ENCODE measurements around the gene ZFAND3.

- TF ChIP-seq CTCF (optimal IDR thresholded peaks at IDR 0.05 in 1 of 3, IDR thresholded peaks at IDR 0.05 in 1 of 3, conservative IDR thresholded peaks at IDR 0.05 in 1 of 3; ENCODE audit: extremely low read depth in 1 of 3, insufficient read depth in 2 of 3, low read length in 3 of 3) = no peak
- no peak for TF ChIP-seq EZH2 (IDR thresholded peaks at IDR 0.05; ENCODE audit: low read length)
These were observed 16.7 kb upstream of the ZFAND3 start for GRCh38 chr6:37802810-37803209.

All from keratinocyte (primary cell).